ENCODE results near the gene THG1L. TPM values are rescaled to one million over a fixed set of nuclear protein-coding genes. Genes with fewer than 3 reads are reported as not detected.

Gene THG1L
- total and polyA plus RNA-seq, 8 donors = 2.9 to 29.6 (median 17.2) TPM

DNA sequence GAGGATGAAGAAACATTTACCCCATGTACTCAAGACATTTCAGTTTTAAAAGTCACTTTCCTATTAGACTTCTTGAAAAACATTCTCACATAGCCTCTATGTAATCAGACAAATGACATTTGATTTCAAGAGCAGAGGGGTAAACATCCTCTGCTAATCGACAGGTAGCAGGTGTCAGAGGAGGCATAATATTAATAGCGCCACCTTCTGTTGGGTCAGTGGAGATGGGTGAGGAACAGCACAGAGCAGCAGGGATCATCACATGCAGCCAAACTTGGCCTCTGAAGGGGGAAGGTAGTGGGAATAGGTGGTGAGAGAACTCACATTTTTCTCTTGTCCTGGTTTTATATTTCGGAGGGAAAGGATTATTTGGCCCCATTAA lies 9.0 kb downstream of the THG1L start:
- 44 to 56% (median 50%) methylated on average over 3 of the region's 3 CpGs for WGBS, 5 donors
- Histone ChIP-seq H3K27me3 (no peaks in the 10 kb centered on the region), H3K36me3 (peaks cover 0 to 50% (median 47%) of the 10 kb centered on the region in 4 donors), H3K27ac (no peak overlapping the region), H3K4me3 (no peak overlapping the region), H3K4me1 (peaks cover 7 to 18% (median 18%) of the 10 kb centered on the region in 4 donors), H3K9me3 (no peaks in the 10 kb centered on the region)
- no peak for TF ChIP-seq POLR2AphosphoS5 (IDR thresholded peaks at IDR 0.05)
- no peak for TF ChIP-seq EP300 (IDR thresholded peaks at IDR 0.05)
- TF ChIP-seq POLR2A (IDR thresholded peaks at IDR 0.05) = no peak
- TF ChIP-seq, protein P1, sequence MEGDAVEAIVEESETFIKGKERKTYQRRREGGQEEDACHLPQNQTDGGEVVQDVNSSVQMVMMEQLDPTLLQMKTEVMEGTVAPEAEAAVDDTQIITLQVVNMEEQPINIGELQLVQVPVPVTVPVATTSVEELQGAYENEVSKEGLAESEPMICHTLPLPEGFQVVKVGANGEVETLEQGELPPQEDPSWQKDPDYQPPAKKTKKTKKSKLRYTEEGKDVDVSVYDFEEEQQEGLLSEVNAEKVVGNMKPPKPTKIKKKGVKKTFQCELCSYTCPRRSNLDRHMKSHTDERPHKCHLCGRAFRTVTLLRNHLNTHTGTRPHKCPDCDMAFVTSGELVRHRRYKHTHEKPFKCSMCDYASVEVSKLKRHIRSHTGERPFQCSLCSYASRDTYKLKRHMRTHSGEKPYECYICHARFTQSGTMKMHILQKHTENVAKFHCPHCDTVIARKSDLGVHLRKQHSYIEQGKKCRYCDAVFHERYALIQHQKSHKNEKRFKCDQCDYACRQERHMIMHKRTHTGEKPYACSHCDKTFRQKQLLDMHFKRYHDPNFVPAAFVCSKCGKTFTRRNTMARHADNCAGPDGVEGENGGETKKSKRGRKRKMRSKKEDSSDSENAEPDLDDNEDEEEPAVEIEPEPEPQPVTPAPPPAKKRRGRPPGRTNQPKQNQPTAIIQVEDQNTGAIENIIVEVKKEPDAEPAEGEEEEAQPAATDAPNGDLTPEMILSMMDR (IDR thresholded peaks at IDR 0.05) = peak in 5 of 7 experiments; percentile 7 to 27 (median 22)
- DNase-seq = peak in 1 of 2 donors; percentile 32
- intact Hi-C loops (cut with DNase I; ENCODE audit: low total_unique reads) = no loop called here

DNA sequence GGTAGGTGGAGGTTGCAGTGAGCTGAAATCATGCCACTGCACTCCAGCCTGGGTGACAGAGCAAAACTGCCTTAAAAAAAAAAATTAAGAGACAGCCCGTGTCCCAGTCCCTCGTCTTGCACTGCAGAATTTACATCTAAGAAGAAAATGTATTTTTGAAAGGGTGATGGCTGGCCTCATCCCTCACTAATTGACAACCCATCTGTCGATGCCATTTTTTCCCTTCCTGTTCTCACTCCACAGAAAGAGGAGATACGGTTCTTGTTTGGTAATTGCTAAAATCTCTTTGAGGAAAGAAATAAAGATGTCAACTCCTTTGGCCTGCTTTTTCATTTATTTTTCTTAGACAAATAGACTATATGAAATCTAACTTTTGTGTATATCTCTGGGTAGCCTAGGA lies 9.9 kb downstream of the THG1L start:
- Histone ChIP-seq H3K4me1 (peaks cover 8 to 27% (median 22%) of the 10 kb centered on the region in 4 donors), H3K9me3 (no peaks in the 10 kb centered on the region), H3K36me3 (peaks cover 0 to 41% (median 38%) of the 10 kb centered on the region in 4 donors), H3K27me3 (no peaks in the 10 kb centered on the region), H3K4me3 (no peak overlapping the region), H3K27ac (no peak overlapping the region)
- 74 to 86% (median 80%) methylated on average over 4 of the region's 4 CpGs for WGBS, 5 donors
- TF ChIP-seq POLR2A (IDR thresholded peaks at IDR 0.05) (no peak), EP300 (IDR thresholded peaks at IDR 0.05) (no peak), POLR2AphosphoS5 (IDR thresholded peaks at IDR 0.05) (no peak)
- TF ChIP-seq, protein P1 (IDR thresholded peaks at IDR 0.05) = no peak
- no peak for DNase-seq
- intact Hi-C loops (cut with DNase I; ENCODE audit: low total_unique reads) = no loop called here

DNA sequence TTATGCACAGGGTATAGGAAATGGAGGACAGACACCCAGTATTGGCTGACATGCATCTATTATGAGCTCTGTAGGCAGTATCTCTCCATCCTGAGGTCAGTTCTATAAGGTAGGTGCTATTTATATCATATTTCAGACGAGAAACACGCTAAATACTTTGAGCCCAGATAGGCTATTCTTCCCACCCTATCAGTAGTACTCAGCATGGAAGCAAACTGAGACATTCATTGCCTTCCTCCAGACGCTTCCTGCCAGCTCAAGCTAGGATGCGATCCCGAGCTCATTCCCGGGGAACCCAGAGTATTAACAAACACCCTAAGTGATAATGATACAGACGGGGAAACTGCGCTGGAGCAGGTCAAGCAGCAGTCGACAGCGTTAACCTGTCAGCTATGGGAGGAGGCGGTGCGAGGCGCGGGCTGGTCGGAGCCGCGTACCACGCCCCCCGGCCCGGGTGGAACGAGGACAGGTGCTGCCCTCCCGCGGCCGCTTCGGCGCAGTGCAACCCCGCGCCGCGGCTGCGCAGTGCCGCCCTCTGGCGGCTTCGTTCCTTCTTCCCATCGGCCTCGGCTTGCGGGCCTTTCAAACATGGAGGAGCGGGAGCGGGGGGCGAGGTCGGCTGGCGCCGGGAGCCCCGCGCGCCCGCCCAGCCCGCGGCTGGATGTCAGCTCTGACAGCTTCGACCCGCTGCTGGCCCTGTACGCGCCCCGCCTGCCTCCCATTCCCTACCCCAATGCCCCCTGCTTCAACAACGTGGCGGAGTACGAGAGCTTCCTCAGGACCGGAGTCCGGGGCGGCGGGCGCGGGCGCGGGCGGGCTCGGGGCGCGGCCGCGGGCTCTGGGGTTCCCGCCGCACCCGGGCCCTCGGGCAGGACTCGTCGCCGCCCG lies 12.2 kb downstream of the THG1L start, which contains the start of gene LSM11:
Gene LSM11 (plus strand): TSS at position 550 of the 888 bp plus-strand sequence. CDS start 39 bp downstream, at position 589.
- 0 to 1% (median 0%) methylated on average over 10 to 79 of the region's 79 CpGs for WGBS, 5 donors
- TF ChIP-seq, protein P1 (IDR thresholded peaks at IDR 0.05) = peak in 5 of 7 experiments; percentile 93 to 100 (median 100)
- TF ChIP-seq EP300 (IDR thresholded peaks at IDR 0.05) (no peak), POLR2AphosphoS5 (IDR thresholded peaks at IDR 0.05) (peak in 2 of 3 donors; percentile 32 to 71)
- H3K9me3 ChIP-seq = no peaks in the 10 kb centered on the region
- H3K4me1 ChIP-seq = peaks cover 8 to 31% (median 22%) of the 10 kb centered on the region in 4 donors
- H3K4me3 ChIP-seq = peak within 1 kb of the TSS; percentile 75 to 93 (median 90)
- H3K36me3 ChIP-seq = peaks cover 0 to 19% (median 15%) of the 10 kb centered on the region in 4 donors
- no peaks in the 10 kb centered on the region for H3K27me3 ChIP-seq
- DNase-seq = peak; percentile 95 to 96
- H3K27ac ChIP-seq = peak within 1 kb of the TSS in 4 of 5 donors; percentile 72 to 84 (median 78)
- intact Hi-C loops (cut with DNase I; ENCODE audit: low total_unique reads) = no loop called here

DNA sequence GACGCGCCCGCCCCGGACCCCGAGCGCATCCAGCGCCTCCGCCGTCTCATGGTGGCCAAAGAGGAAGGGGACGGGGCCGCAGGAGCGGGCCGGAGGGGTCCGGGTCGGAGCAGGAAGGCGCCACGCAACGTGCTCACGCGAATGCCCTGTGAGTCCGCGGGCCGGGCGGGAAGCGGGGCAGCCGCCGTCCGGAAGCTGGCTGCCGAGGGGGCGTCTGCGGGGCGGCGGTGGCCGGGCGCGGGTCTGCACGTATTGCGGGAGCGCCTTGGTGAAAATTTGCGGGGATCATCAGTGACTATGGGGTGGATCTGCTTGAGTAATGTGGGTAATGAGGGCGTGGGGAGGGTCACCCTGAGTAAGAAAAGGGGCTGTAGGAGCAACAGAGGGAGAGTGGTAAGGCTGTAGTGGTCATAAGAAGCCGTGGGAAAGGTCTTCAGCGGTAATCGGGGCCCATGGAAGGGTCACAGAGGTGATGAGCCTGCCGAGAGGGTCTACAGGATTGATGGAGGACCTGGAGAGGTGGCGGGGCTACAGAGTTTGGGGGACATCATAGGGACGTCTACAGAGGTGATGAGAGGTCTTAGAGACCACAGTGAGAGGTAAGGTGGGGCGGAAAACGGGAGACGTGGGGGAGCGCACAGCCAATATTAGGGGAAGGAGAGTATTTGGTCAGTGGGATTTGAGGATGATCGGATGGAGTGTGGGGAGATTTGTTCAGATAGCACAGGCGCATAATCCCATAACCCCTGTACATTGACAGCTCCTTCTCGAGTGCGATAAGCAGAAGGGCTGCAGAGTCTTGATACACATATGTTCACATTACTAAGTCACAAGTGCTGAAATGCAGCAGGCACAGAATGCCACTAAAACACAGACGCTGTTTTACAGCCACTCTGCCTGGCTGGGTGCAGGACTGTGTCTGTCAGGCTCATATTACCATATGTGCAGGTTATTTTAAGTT lies 13.1 kb downstream of the THG1L start:
- Histone ChIP-seq H3K27me3 (no peaks in the 10 kb centered on the region), H3K36me3 (peaks cover 0 to 9% (median 6%) of the 10 kb centered on the region in 4 donors), H3K27ac (peak overlapping the region in 3 of 5 donors; percentile 72 to 84 (median 82)), H3K4me1 (peaks cover 8 to 31% (median 22%) of the 10 kb centered on the region in 4 donors), H3K9me3 (no peaks in the 10 kb centered on the region), H3K4me3 (peak overlapping the region; percentile 75 to 93 (median 90))
- WGBS, 5 donors = 2 to 6% (median 4%) methylated on average over 25 to 56 of the region's 56 CpGs
- TF ChIP-seq POLR2AphosphoS5 (IDR thresholded peaks at IDR 0.05) (no peak), EP300 (IDR thresholded peaks at IDR 0.05) (no peak), POLR2A (IDR thresholded peaks at IDR 0.05) (no peak)
- TF ChIP-seq, protein P1 (IDR thresholded peaks at IDR 0.05) = no peak
- peak in 1 of 2 donors; percentile 58 for DNase-seq
- intact Hi-C loops (cut with DNase I; ENCODE audit: low total_unique reads) = no loop called here
